Common myeloid progenitor, CD34-positive (primary cell): ENCODE results near the gene ENO3.

Experiments
- CTCF ChIA-PET: fragments of 350-600 bp; sonication (Branson Sonifier 250); formaldehyde crosslinking; loops from one replicate; lab custom pipeline; 2021; ENCODE audit warnings: antibody characterized with exemption; lab: Charles Lee
- POLR2A ChIA-PET: fragments of 350-600 bp; sonication (Branson Sonifier 250); formaldehyde crosslinking; loops from one replicate; lab custom pipeline; 2021; ENCODE audit warnings: antibody characterized with exemption; lab: Charles Lee
- DNase-seq, 3 donors: peaks; one replicate each; pipeline versions ENCODE4 v3.0.0 to v3.0.0-alpha.2; 2013
- H3K27ac ChIP-seq, 2 experiments: 1 replicate in 1 of 2; 2 replicates in 1 of 2; pipeline ENCODE4 v1.7.0; 2013; ENCODE audit warnings: inconsistent platforms in 2 of 2, low read length in 2 of 2, mild to moderate bottlenecking in 2 of 2, low read depth in 1 of 2, moderate library complexity in 1 of 2; ENCODE audit not compliant: severe bottlenecking in 2 of 2, insufficient read depth in 1 of 2, poor library complexity in 1 of 2
- H3K27me3 ChIP-seq, 5 experiments: replicated peaks in 2 of 5; 1 replicate in 3 of 5; 2 replicates in 2 of 5; pipeline versions ENCODE4 v1.6.1 to v1.7.0; 2013; ENCODE audit warnings: low read length in 4 of 5, mild to moderate bottlenecking in 2 of 5, moderate library complexity in 2 of 5, inconsistent platforms in 1 of 5; ENCODE audit not compliant: insufficient read depth in 5 of 5, control insufficient read depth in 4 of 5
- H3K36me3 ChIP-seq, 4 experiments: 1 replicate in 2 of 4; 2 replicates in 2 of 4; pipeline versions ENCODE4 v1.6.1 to v1.7.0; 2013; ENCODE audit warnings: low read length in 3 of 4, control low read depth in 1 of 4, mild to moderate bottlenecking in 1 of 4; ENCODE audit not compliant: control insufficient read depth in 4 of 4, insufficient read depth in 4 of 4
- H3K4me1 ChIP-seq, 4 experiments: 1 replicate in 3 of 4; 2 replicates in 1 of 4; pipeline versions ENCODE4 v1.6.1 to v1.7.1; 2013; ENCODE audit warnings: low read length in 3 of 4, mild to moderate bottlenecking in 3 of 4, control low read depth in 1 of 4, inconsistent platforms in 1 of 4, moderate library complexity in 1 of 4; ENCODE audit not compliant: control insufficient read depth in 4 of 4, insufficient read depth in 4 of 4; ENCODE audit errors: control extremely low read depth in 1 of 4
- H3K4me3 ChIP-seq, 7 experiments: 1 replicate in 4 of 7; 2 replicates in 3 of 7; pipeline versions ENCODE4 v1.5.1 to v1.7.0; 2013; ENCODE audit warnings: mild to moderate bottlenecking in 7 of 7, low read length in 6 of 7, moderate library complexity in 6 of 7, inconsistent platforms in 2 of 7, low read depth in 2 of 7, control low read depth in 1 of 7; ENCODE audit not compliant: insufficient read depth in 4 of 7, control insufficient read depth in 1 of 7; ENCODE audit errors: extremely low read depth in 1 of 7
- H3K9me3 ChIP-seq, 5 experiments: 1 replicate in 4 of 5; 2 replicates in 1 of 5; pipeline versions ENCODE4 v1.6.1 to v1.7.1; 2013; ENCODE audit warnings: low read length in 4 of 5, mild to moderate bottlenecking in 2 of 5, inconsistent platforms in 1 of 5, low read depth in 1 of 5, moderate library complexity in 1 of 5; ENCODE audit not compliant: control insufficient read depth in 4 of 5, insufficient read depth in 2 of 5; ENCODE audit errors: control extremely low read depth in 1 of 5
- WGBS: methylation state at CpG from one replicate; pipeline ENCODE4 v1.1.5; 2013; ENCODE audit not compliant: insufficient coverage; 5-methylcytosine and 5-hydroxymethylcytosine counted together

The ENO3 gene

GRCh38 chr17:4998732-4999429 lies 48.0 kb downstream of the ENO3 start:
- WGBS, result 64% methylated on average over 12 of the region's 14 CpGs
- no peak overlapping the region for H3K27ac ChIP-seq

DNA sequence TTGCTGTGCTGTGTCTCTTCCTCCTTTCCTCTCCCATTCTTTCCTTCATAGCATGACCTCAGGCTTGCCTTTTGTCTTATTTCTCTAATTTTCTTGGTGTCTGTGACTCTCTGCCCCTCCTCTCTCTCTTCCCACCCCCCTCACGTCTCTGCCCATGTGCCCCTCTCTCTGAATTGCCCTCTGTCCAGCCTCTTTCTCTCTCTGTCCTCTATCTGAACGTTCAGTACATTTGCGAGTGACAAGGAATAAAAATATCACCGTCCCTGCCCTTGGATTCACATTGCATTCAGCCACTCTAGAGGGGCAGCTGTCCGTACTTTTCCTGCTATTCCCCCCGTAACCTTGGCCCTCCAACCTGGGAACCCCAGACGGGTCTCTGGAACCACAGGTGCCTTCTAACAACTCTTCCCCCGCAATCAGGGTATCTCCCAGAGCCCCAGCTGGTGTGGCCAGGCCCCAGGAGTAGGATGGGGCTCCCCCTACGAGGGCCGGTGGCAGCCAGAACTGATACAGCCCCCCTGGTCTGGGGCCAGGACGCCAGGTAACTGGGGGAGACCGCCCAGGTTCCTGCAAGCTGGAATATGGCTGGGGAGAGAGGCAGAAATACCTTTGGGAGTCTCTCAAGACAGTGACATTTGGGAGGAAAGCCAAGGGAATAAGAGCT lies 48.6 kb downstream of the ENO3 start:
- CTCF ChIA-PET, result interaction anchor here (0.9 to 1.4 kb wide), 2 partner anchors 14 to 19 kb away, joined by 3 read pairs; no protein-coding TSS in a partner anchor
- peaks cover 0 to 9% (median 0%) of the 10 kb centered on the region in 4 experiments for H3K36me3 ChIP-seq
- no peak for DNase-seq
- no peak overlapping the region for H3K27ac ChIP-seq
- no peak overlapping the region for H3K4me3 ChIP-seq
- 86% methylated on average over 12 of the region's 12 CpGs for WGBS
- peaks cover 0 to 19% (median 16%) of the 10 kb centered on the region in 4 experiments for H3K4me1 ChIP-seq
- POLR2A ChIA-PET, result no interaction called here
- H3K27me3 ChIP-seq, result peaks cover 0 to 58% (median 15%) of the 10 kb centered on the region in 5 experiments
- H3K9me3 ChIP-seq, result no peaks in the 10 kb centered on the region

More at GRCh38 chr17:4998732-4999429, 48.0 kb downstream of the ENO3 start:
- H3K27me3 ChIP-seq, result peaks cover 0 to 57% (median 17%) of the 10 kb centered on the region in 5 experiments
- no peak for DNase-seq
- ChIA-PET CTCF (no interaction called here), POLR2A (no interaction called here)
- H3K9me3 ChIP-seq, result no peaks in the 10 kb centered on the region
- H3K36me3 ChIP-seq, result peaks cover 0 to 4% (median 0%) of the 10 kb centered on the region in 4 experiments
- peak overlapping the region in 3 of 7 experiments; percentile 68 to 73 (median 71) for H3K4me3 ChIP-seq
- H3K4me1 ChIP-seq, result peaks cover 0 to 19% (median 16%) of the 10 kb centered on the region in 4 experiments

- no peak for DNase-seq
- H3K4me1 ChIP-seq, result peaks cover 0 to 19% (median 16%) of the 10 kb centered on the region in 4 experiments
- H3K9me3 ChIP-seq, result no peaks in the 10 kb centered on the region
- ChIA-PET POLR2A (no interaction called here), CTCF (interaction anchor here (0.9 to 1.4 kb wide), 2 partner anchors 14 to 20 kb away, joined by 3 read pairs; no protein-coding TSS in a partner anchor)
- H3K36me3 ChIP-seq, result peaks cover 0 to 10% (median 0%) of the 10 kb centered on the region in 4 experiments
- H3K27ac ChIP-seq, result no peak overlapping the region
- H3K4me3 ChIP-seq, result no peak overlapping the region
- H3K27me3 ChIP-seq, result peaks cover 0 to 60% (median 15%) of the 10 kb centered on the region in 5 experiments
- WGBS, result 96% methylated on average over 8 of the region's 11 CpGs
Measured at GRCh38 chr17:5000237-5000639, 49.3 kb downstream of the ENO3 start.

DNA sequence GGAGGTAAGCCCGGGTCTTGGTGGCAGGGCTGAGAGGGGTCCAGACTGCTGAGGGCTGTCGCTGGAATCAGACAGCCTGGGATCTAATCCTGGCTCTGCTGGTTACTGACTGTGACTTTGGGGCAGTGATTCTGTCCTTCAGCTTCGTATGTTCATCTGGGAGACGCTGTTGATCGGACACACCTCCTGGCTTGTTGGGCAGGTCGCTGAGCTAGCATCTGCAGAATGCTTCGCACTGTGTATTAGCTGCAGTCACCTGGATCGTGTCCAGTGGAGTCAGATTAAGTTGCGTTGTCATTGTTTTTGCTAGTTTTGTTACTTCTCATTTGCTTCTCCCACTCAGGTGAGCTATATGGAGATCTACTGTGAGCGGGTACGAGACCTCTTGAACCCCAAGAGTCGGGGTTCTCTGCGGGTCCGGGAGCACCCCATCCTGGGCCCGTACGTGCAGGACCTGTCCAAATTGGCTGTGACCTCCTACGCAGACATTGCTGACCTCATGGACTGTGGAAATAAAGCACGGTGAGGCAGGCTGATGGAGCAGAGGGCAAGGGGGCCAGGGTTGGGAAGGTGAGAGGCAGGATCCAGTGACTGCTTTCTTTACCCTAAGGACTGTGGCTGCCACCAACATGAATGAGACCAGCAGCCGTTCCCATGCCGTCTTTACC lies 51.3 kb downstream of the ENO3 start:
- WGBS, result 95% methylated on average over 20 of the region's 20 CpGs
- CTCF ChIA-PET, result interaction anchor here (0.6 to 1.2 kb wide), 3 partner anchors 31 to 59 kb away, joined by 3 to 4 read pairs (median 3); no protein-coding TSS in a partner anchor
- Histone ChIP-seq H3K36me3 (peaks cover 0 to 10% (median 0%) of the 10 kb centered on the region in 4 experiments), H3K9me3 (no peaks in the 10 kb centered on the region), H3K27me3 (peaks cover 0 to 55% (median 12%) of the 10 kb centered on the region in 5 experiments), H3K27ac (no peak overlapping the region), H3K4me3 (no peak overlapping the region), H3K4me1 (peaks cover 0 to 12% (median 10%) of the 10 kb centered on the region in 4 experiments)
- DNase-seq, result no peak
- POLR2A ChIA-PET, result no interaction called here

DNA sequence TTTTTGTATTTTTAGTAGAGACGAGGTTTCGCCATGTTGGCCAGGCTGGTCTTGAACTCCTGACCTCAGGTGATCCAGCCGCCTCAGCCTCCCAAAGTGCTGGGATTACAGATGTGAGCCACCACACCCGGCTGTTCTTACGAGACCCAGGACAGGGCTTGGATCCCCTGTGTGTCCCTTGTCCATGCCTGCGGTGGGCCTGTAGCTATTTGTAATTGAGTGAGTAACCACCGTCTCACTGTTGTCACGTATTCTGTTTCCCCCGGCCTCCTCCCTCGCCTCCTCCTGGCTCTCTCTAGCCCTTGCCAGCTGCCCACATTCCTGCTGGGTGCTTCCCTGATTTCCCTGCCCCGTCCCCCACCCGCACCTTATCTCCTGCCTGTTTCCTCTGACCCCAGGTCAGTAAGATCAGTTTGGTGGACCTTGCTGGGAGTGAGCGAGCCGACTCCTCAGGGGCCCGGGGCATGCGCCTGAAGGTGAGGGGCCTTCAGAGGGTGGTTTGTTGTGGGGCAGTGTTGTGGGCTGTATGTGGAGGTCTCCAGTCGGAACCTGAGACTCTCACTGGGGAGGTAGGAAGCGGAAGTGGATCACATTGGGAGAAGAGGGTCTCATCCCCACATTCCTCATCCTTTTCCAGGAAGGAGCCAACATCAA lies 52.4 kb downstream of the ENO3 start:
- ChIA-PET CTCF (no interaction called here), POLR2A (no interaction called here)
- no peak for DNase-seq
- Histone ChIP-seq H3K4me3 (no peak overlapping the region), H3K27ac (no peak overlapping the region), H3K9me3 (no peaks in the 10 kb centered on the region), H3K27me3 (peaks cover 0 to 61% (median 16%) of the 10 kb centered on the region in 5 experiments), H3K36me3 (peaks cover 0 to 10% (median 0%) of the 10 kb centered on the region in 4 experiments), H3K4me1 (peaks cover 0 to 6% (median 4%) of the 10 kb centered on the region in 4 experiments)
- 98% methylated on average over 12 of the region's 18 CpGs for WGBS
